Measurements from ENCODE around the gene KIT. TPM values are rescaled to one million over a fixed set of nuclear protein-coding genes. Genes with fewer than 3 reads are reported as not detected.

KIT gene
- total and polyA plus RNA-seq, 2 experiments from 2014 or later: 1.1 to 6.7 TPM

GRCh38 chr4:54730581-54730980 is 72.8 kb downstream of the KIT start:
- no peaks in the 10 kb centered on the region for H3K9me2 ChIP-seq (ENCODE audit: insufficient read depth)
- no peaks in the 10 kb centered on the region for H3K79me2 ChIP-seq (ENCODE audit: insufficient read depth)
- no peak overlapping the region for H2AFZ ChIP-seq
- no peaks in the 10 kb centered on the region for H3K4me1 ChIP-seq (ENCODE audit: insufficient read depth)
- no peak overlapping the region for H3K4me3 ChIP-seq
- H3F3A ChIP-seq (ENCODE audit: insufficient read depth): no peaks in the 10 kb centered on the region
- H3K27ac ChIP-seq: no peak overlapping the region
- H3K27me3 ChIP-seq (replicated peaks; ENCODE audit: insufficient read depth): no peaks in the 10 kb centered on the region
- no peaks in the 10 kb centered on the region for H3K36me3 ChIP-seq (ENCODE audit: low read depth)
- no peaks in the 10 kb centered on the region for H4K20me1 ChIP-seq (ENCODE audit: insufficient read depth)
- in situ Hi-C loops (cut with MboI): no loop called here
- H3K9me3 ChIP-seq (ENCODE audit: low read depth): no peaks in the 10 kb centered on the region
- no peak for TF ChIP-seq EZH2 (IDR thresholded peaks at IDR 0.05; ENCODE audit: insufficient read depth, poor library complexity, severe bottlenecking)
- no peak overlapping the region for H3K9ac ChIP-seq
- DNase-seq: no peak
- H3K4me2 ChIP-seq (ENCODE audit: unreplicated experiment): no peak overlapping the region
- WGBS, 2 experiments (ENCODE audit: low coverage in 1 of 2, low lambda C conversion rate in 2 of 2, missing lambda C conversion rate in 2 of 2): 39 to 43% methylated on average over 3 of the region's 3 CpGs

GRCh38 chr4:54731552-54731951 is 73.8 kb downstream of the KIT start:
- Histone ChIP-seq H3K4me2 (ENCODE audit: unreplicated experiment) (no peak overlapping the region), H3K9me2 (ENCODE audit: insufficient read depth) (no peaks in the 10 kb centered on the region), H3K9ac (no peak overlapping the region), H3K36me3 (ENCODE audit: low read depth) (no peaks in the 10 kb centered on the region), H2AFZ (no peak overlapping the region), H3K27ac (no peak overlapping the region), H3K4me1 (ENCODE audit: insufficient read depth) (no peaks in the 10 kb centered on the region), H3K27me3 (replicated peaks; ENCODE audit: insufficient read depth) (no peaks in the 10 kb centered on the region), H3K79me2 (ENCODE audit: insufficient read depth) (no peaks in the 10 kb centered on the region), H3K4me3 (no peak overlapping the region), H3K9me3 (ENCODE audit: low read depth) (no peaks in the 10 kb centered on the region), H3F3A (ENCODE audit: insufficient read depth) (no peaks in the 10 kb centered on the region), H4K20me1 (ENCODE audit: insufficient read depth) (no peaks in the 10 kb centered on the region)
- no peak for TF ChIP-seq EZH2 (IDR thresholded peaks at IDR 0.05; ENCODE audit: insufficient read depth, poor library complexity, severe bottlenecking)
- TF ChIP-seq EZH2phosphoT487 (IDR thresholded peaks at IDR 0.05; ENCODE audit: insufficient read depth, low read depth): no peak
- WGBS, 2 experiments (ENCODE audit: low coverage in 1 of 2, low lambda C conversion rate in 2 of 2, missing lambda C conversion rate in 2 of 2): 53 to 61% methylated on average over 3 of the region's 3 CpGs
- DNase-seq: no peak
- in situ Hi-C loops (cut with MboI): no loop called here

GRCh38 chr4:54731976-54732375 is 74.2 kb downstream of the KIT start:
- Histone ChIP-seq H4K20me1 (ENCODE audit: insufficient read depth) (no peaks in the 10 kb centered on the region), H3K36me3 (ENCODE audit: low read depth) (no peaks in the 10 kb centered on the region), H3K4me2 (ENCODE audit: unreplicated experiment) (no peak overlapping the region), H3K9me2 (ENCODE audit: insufficient read depth) (no peaks in the 10 kb centered on the region), H3F3A (ENCODE audit: insufficient read depth) (no peaks in the 10 kb centered on the region), H3K79me2 (ENCODE audit: insufficient read depth) (no peaks in the 10 kb centered on the region), H3K9me3 (ENCODE audit: low read depth) (no peaks in the 10 kb centered on the region), H3K27me3 (replicated peaks; ENCODE audit: insufficient read depth) (no peaks in the 10 kb centered on the region), H3K9ac (no peak overlapping the region), H3K4me1 (ENCODE audit: insufficient read depth) (no peaks in the 10 kb centered on the region), H3K4me3 (no peak overlapping the region), H2AFZ (no peak overlapping the region), H3K27ac (no peak overlapping the region)
- in situ Hi-C loops (cut with MboI): no loop called here
- TF ChIP-seq EZH2 (IDR thresholded peaks at IDR 0.05; ENCODE audit: insufficient read depth, poor library complexity, severe bottlenecking) (no peak), EZH2phosphoT487 (IDR thresholded peaks at IDR 0.05; ENCODE audit: insufficient read depth, low read depth) (no peak)
- no peak for DNase-seq
- 71 to 79% methylated on average over 1 of the region's 1 CpG for WGBS, 2 experiments (ENCODE audit: low coverage in 1 of 2, low lambda C conversion rate in 2 of 2, missing lambda C conversion rate in 2 of 2)

- H3K4me3 ChIP-seq: no peak overlapping the region
- H3K4me1 ChIP-seq (ENCODE audit: insufficient read depth): no peaks in the 10 kb centered on the region
- H4K20me1 ChIP-seq (ENCODE audit: insufficient read depth): no peaks in the 10 kb centered on the region
- H3K27ac ChIP-seq: no peak overlapping the region
- 71 to 89% methylated on average over 1 of the region's 1 CpG for WGBS, 2 experiments (ENCODE audit: low coverage in 1 of 2, low lambda C conversion rate in 2 of 2, missing lambda C conversion rate in 2 of 2)
- no peak overlapping the region for H2AFZ ChIP-seq
- no peaks in the 10 kb centered on the region for H3F3A ChIP-seq (ENCODE audit: insufficient read depth)
- H3K79me2 ChIP-seq (ENCODE audit: insufficient read depth): no peaks in the 10 kb centered on the region
- no peaks in the 10 kb centered on the region for H3K27me3 ChIP-seq (replicated peaks; ENCODE audit: insufficient read depth)
- no peak overlapping the region for H3K9ac ChIP-seq
- no peaks in the 10 kb centered on the region for H3K9me3 ChIP-seq (ENCODE audit: low read depth)
- H3K36me3 ChIP-seq (ENCODE audit: low read depth): no peaks in the 10 kb centered on the region
- TF ChIP-seq EZH2 (IDR thresholded peaks at IDR 0.05; ENCODE audit: insufficient read depth, poor library complexity, severe bottlenecking) (no peak), EZH2phosphoT487 (IDR thresholded peaks at IDR 0.05; ENCODE audit: insufficient read depth, low read depth) (no peak)
- no peak overlapping the region for H3K4me2 ChIP-seq (ENCODE audit: unreplicated experiment)
- DNase-seq: no peak
- in situ Hi-C loops (cut with MboI): no loop called here
- H3K9me2 ChIP-seq (ENCODE audit: insufficient read depth): no peaks in the 10 kb centered on the region
Measured at GRCh38 chr4:54737421-54737820, 79.7 kb downstream of the KIT start.

DNA sequence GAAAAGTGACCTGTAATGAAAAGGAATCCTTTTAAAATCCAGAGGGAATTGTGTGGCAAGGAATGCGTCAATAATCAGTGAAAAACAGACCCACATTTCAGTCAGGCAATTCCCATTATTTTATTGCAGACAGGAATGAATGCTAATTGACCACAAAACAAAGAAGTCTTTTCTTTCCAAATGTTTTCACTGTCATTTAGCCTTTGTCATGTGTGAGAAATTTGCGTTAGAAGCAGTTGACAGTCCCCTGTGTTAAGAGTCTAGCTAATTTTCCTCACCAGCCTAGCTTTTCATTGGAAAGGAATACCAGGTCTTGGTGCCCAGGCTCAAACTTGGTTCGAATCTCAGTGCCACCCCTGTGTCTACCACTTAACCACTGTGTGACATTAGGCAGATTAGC is 83.4 kb downstream of the KIT start:
- 67 to 69% methylated on average over 3 of the region's 3 CpGs for WGBS, 2 experiments (ENCODE audit: low coverage in 1 of 2, low lambda C conversion rate in 2 of 2, missing lambda C conversion rate in 2 of 2)
- no peak overlapping the region for H2AFZ ChIP-seq
- H3K27me3 ChIP-seq (replicated peaks; ENCODE audit: insufficient read depth): peaks cover 6% of the 10 kb centered on the region
- H3K9me3 ChIP-seq (ENCODE audit: low read depth): no peaks in the 10 kb centered on the region
- in situ Hi-C loops (cut with MboI): no loop called here
- H3F3A ChIP-seq (ENCODE audit: insufficient read depth): no peaks in the 10 kb centered on the region
- H3K36me3 ChIP-seq (ENCODE audit: low read depth): no peaks in the 10 kb centered on the region
- H3K4me1 ChIP-seq (ENCODE audit: insufficient read depth): no peaks in the 10 kb centered on the region
- no peak for DNase-seq
- no peak overlapping the region for H3K27ac ChIP-seq
- no peaks in the 10 kb centered on the region for H4K20me1 ChIP-seq (ENCODE audit: insufficient read depth)
- TF ChIP-seq EZH2 (IDR thresholded peaks at IDR 0.05; ENCODE audit: insufficient read depth, poor library complexity, severe bottlenecking): no peak
- H3K4me3 ChIP-seq: no peak overlapping the region
- no peak overlapping the region for H3K4me2 ChIP-seq (ENCODE audit: unreplicated experiment)
- H3K9me2 ChIP-seq (ENCODE audit: insufficient read depth): no peaks in the 10 kb centered on the region
- no peak overlapping the region for H3K9ac ChIP-seq
- no peaks in the 10 kb centered on the region for H3K79me2 ChIP-seq (ENCODE audit: insufficient read depth)
